HepG2 (cell line): ENCODE results near the gene PIGV. TPM values are rescaled to one million over a fixed set of nuclear protein-coding genes. Genes with fewer than 3 reads are reported as not detected.

Experiments
- CENPT ChIP-seq: sonication (generic); formaldehyde crosslinking; IDR thresholded peaks from 2 replicates; pipeline ENCODE4 v1.8.0; 2022; ENCODE audit warnings: low read depth, mild to moderate bottlenecking, moderate library complexity, missing genetic modification reagents
- HOXA9 ChIP-seq: sonication (generic); formaldehyde crosslinking; IDR thresholded peaks from 2 replicates; pipeline ENCODE4 v1.8.1; 2022; ENCODE audit warnings: missing genetic modification reagents, mild to moderate bottlenecking, moderate library complexity, borderline replicate concordance
- KIAA2018 ChIP-seq: sonication (generic); formaldehyde crosslinking; IDR thresholded peaks from 2 replicates; pipeline ENCODE4 v1.5.0; 2020; ENCODE audit warnings: mild to moderate bottlenecking, missing genetic modification reagents, borderline replicate concordance
- MEF2D ChIP-seq: sonication (generic); formaldehyde crosslinking; IDR thresholded peaks from 2 replicates; pipeline ENCODE4 v1.5.1; 2020; ENCODE audit warnings: mild to moderate bottlenecking, missing genetic modification reagents
- POLR2AphosphoS2 ChIP-seq: IDR thresholded peaks from 2 replicates; pipeline ENCODE4 v1.6.1; 2011; ENCODE audit warnings: low read depth, low read length, improper control_type of control experiment
- POLR2AphosphoS5 ChIP-seq: IDR thresholded peaks from 2 replicates; pipeline ENCODE4 v1.6.1; 2012; ENCODE audit warnings: low read depth, low read length
- RARG ChIP-seq: sonication (generic); formaldehyde crosslinking; IDR thresholded peaks from 2 replicates; pipeline ENCODE4 v1.4.0; 2020; ENCODE audit warnings: low read depth, mild to moderate bottlenecking, missing genetic modification reagents
- SMAD3 ChIP-seq: sonication (generic); formaldehyde crosslinking; IDR thresholded peaks from 2 replicates; pipeline ENCODE4 v1.4.0; 2020; ENCODE audit warnings: missing genetic modification reagents
- TCF12 ChIP-seq, 2 experiments: fragments of 450-650 bp in 1 of 2; sonication (generic) in 1 of 2; formaldehyde crosslinking in 1 of 2; IDR thresholded peaks; 2 replicates each; pipeline versions ENCODE4 v1.6.1 to v1.8.0; 2017 to 2022; ENCODE audit warnings: antibody characterized with exemption in 1 of 2, mild to moderate bottlenecking in 1 of 2, missing genetic modification reagents in 1 of 2, moderate library complexity in 1 of 2
- ZNF674 ChIP-seq: sonication (generic); formaldehyde crosslinking; IDR thresholded peaks from 2 replicates; pipeline ENCODE4 v1.5.0; 2020; ENCODE audit warnings: low read depth, mild to moderate bottlenecking, missing genetic modification reagents
- ZNF709 ChIP-seq: sonication (generic); formaldehyde crosslinking; IDR thresholded peaks from 2 replicates; pipeline ENCODE4 v1.5.0; 2020; ENCODE audit warnings: mild to moderate bottlenecking, missing genetic modification reagents
- ZNF75D ChIP-seq: sonication (generic); formaldehyde crosslinking; IDR thresholded peaks from 2 replicates; pipeline ENCODE4 v1.8.1; 2023; ENCODE audit warnings: missing genetic modification reagents, mild to moderate bottlenecking, borderline replicate concordance
- ZNF773 ChIP-seq: sonication (generic); formaldehyde crosslinking; IDR thresholded peaks from 2 replicates; pipeline ENCODE4 v1.4.0; 2020; ENCODE audit warnings: missing genetic modification reagents, borderline replicate concordance
- ZNF780A ChIP-seq: sonication (generic); formaldehyde crosslinking; IDR thresholded peaks from 2 replicates; pipeline ENCODE4 v1.8.0; 2022; ENCODE audit warnings: mild to moderate bottlenecking, missing genetic modification reagents, moderate library complexity
- ZNF784 ChIP-seq: sonication (generic); formaldehyde crosslinking; IDR thresholded peaks from 2 replicates; pipeline ENCODE4 v1.5.1; 2020; ENCODE audit warnings: missing genetic modification reagents, mild to moderate bottlenecking, borderline replicate concordance
- polyA plus RNA-seq, 8 experiments: library from polyadenylated mRNA; depleted of rRNA in 3 of 8; stranded (reverse) in 7 of 8; unstranded in 1 of 8; fragments of >200 nt; fragmentation: Illumina TruSeq in 4 of 8; extraction: Trizol in 4 of 8; gene quantifications; 2 replicates each; pipeline versions ENCODE4 v1.2.1 to v1.2.3, GENCODE V29; 2011 to 2016; ENCODE audit warnings: low read depth in 4 of 8, missing spikeins in 1 of 8, mixed read lengths in 1 of 8; ENCODE audit not compliant: insufficient read depth in 1 of 8
- total RNA-seq, 5 experiments: library from RNA; depleted of rRNA; stranded (reverse); fragments of >200 nt; fragmentation: Illumina TruSeq; extraction: Trizol; gene quantifications; 2 replicates each; pipeline ENCODE4 v1.2.3, GENCODE V29; 2016; ENCODE audit warnings: low read depth in 1 of 5
- TF ChIP-seq, protein P1 (sequence below): sonication (generic); formaldehyde crosslinking; IDR thresholded peaks from 2 replicates; pipeline ENCODE4 v1.9.0; 2022; ENCODE audit warnings: low read depth, missing genetic modification reagents

Gene PIGV
- total and polyA plus RNA-seq, 2 of the 13 experiments (the other 11 are each of a cell fraction or from before 2014, with no cell fraction given) = 13.5 to 22.7 TPM

DNA sequence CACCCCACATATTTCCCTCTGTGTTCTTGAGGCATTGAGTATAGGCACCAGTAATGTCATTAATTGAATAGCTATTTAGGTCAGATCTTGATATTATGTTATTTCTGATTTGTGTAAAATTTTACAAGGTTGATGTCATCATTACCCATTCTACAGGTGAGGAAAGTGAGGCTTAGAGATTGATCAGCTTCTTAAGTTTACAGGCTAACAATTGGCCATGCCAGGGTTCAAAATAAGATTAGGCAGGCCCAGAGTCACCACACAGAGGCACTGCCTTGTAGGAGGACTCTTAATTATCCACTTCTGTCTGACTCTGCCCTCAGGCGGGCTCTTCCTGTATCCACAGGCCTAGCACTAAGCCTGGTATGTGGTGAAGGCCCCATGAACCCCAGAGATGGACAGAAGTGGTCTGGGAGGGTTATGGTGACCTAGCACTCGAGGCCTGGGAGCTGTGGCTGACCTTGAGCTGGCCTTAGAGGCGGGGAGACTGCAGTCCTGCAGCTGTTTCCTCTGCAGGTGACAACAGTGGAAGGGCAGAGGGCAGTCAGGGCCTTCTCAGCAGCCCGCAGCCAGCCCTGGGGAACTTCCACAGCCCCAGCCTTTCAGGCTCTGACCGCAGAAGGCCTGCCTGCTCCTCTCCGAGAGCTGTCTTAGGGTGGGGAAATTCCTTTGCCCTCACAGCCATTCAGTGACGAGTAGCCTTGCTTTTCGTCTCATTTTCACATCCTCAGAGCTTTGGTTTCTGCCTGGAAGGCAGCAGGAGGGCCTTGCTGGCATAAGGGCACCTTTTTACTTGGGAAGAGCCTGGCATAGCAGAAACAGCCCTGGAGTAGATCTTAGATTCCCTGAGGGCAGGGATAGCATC, 51.0 kb downstream of the PIGV start (continued):
- TF ChIP-seq CENPT (CRISPR knock-in tag) (no peak), ZNF674 (CRISPR knock-in tag) (no peak), TCF12 (IDR thresholded peaks at IDR 0.05) (no peak), TCF12 (CRISPR knock-in tag; IDR thresholded peaks at IDR 0.05) (no peak), RARG (CRISPR knock-in tag) (no peak), KIAA2018 (no peak), HOXA9 (CRISPR knock-in tag) (no peak), SMAD3 (CRISPR knock-in tag) (0 out of 2 replicates have a peak, but pooled peaks have one; percentile 51), POLR2AphosphoS2 (no peak), ZNF709 (CRISPR knock-in tag) (0 out of 2 replicates have a peak, but pooled peaks have one; percentile 48), ZNF784 (CRISPR knock-in tag) (no peak), POLR2AphosphoS5 (no peak), ZNF773 (CRISPR knock-in tag) (no peak), ZNF780A (CRISPR knock-in tag) (no peak), ZNF75D (no peak), MEF2D (CRISPR knock-in tag) (0 out of 2 replicates have a peak, but pooled peaks have one; percentile 28)
- TF ChIP-seq, protein P1, sequence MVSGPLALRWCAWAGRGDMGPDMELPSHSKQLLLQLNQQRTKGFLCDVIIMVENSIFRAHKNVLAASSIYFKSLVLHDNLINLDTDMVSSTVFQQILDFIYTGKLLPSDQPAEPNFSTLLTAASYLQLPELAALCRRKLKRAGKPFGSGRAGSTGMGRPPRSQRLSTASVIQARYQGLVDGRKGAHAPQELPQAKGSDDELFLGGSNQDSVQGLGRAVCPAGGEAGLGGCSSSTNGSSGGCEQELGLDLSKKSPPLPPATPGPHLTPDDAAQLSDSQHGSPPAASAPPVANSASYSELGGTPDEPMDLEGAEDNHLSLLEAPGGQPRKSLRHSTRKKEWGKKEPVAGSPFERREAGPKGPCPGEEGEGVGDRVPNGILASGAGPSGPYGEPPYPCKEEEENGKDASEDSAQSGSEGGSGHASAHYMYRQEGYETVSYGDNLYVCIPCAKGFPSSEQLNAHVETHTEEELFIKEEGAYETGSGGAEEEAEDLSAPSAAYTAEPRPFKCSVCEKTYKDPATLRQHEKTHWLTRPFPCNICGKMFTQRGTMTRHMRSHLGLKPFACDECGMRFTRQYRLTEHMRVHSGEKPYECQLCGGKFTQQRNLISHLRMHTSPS (CRISPR knock-in tag) = peak; percentile 71; the same call in 1 of the 2 replicates
